ENCODE results near the gene HERC2. TPM values are rescaled to one million over a fixed set of nuclear protein-coding genes. Genes with fewer than 3 reads are reported as not detected.

HERC2 gene
- total RNA-seq, 2 experiments from 2014 or later = 26.8 to 35.0 TPM

DNA sequence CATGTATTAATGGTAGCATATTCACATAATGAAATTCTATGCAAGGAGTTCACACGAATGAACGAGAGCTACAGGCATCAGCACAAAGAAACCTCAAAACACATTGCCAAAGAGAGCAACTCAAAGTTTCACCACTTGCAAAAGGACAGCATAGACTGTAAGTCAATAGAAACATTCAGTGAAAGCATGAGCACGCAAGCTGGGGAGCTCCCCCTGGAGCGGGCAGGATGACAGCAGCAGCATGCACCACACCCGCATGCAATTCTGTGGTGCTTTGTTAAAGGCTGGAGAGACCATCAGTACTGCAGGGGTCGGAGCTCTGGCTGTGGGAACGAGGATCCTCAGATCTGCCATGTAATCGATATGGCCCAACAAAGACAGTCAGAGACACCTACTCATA is 241.6 kb downstream of the HERC2 start:
- peaks cover 13% of the 10 kb centered on the region for H3K27me3 Mint-ChIP-seq
- POLR2A ChIA-PET = no interaction called here

DNA sequence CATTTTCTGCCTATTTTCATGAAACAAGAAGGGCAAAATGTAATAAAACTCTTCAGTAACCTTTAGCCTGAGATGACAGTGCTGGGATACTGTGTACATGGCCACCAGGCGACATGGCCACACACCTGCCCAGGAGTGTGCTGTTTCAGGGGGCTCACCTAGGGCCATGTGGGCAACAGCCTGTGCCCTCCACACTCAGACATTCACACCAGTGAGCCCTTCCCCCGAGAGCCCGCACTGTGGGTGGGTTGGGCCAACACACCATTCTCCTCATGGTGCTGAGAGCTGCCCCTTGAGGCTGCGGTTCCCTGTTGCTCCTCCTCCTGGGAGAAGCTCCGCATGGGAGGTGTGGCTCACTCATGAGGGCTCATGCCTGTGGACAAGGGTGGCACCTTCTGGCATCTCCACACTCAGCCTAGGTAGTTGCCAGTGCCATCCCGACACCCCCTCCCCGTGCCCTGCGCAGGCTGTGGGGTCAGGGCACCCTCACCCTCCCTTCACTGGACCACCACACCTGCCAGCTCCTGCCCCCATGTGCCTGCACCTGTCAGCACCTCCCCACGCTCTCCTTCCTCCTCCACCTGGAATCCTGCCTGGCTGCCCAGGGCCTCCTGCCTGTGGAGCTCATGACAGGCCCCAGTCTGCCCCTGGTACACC is 242.5 kb downstream of the HERC2 start:
- ATAC-seq = no peak
- CTCF ChIA-PET = no interaction called here
- H3K4me1 Mint-ChIP-seq = no peaks in the 10 kb centered on the region

More for the DNA sequence above, 241.6 kb downstream of the HERC2 start:
- CTCF ChIA-PET = no interaction called here
- Mint-ChIP-seq H3K4me3 (no peak overlapping the region), H3K4me1 (no peaks in the 10 kb centered on the region), H3K36me3 (ENCODE audit: low read depth) (no peaks in the 10 kb centered on the region), H3K27ac (no peak overlapping the region), H3K9me3 (ENCODE audit: low read depth) (no peaks in the 10 kb centered on the region)
- ATAC-seq (no peak), DNase-seq (no peak)
- intact Hi-C loops (cut with DNase I, micrococcal nuclease) = no loop called here

DNA sequence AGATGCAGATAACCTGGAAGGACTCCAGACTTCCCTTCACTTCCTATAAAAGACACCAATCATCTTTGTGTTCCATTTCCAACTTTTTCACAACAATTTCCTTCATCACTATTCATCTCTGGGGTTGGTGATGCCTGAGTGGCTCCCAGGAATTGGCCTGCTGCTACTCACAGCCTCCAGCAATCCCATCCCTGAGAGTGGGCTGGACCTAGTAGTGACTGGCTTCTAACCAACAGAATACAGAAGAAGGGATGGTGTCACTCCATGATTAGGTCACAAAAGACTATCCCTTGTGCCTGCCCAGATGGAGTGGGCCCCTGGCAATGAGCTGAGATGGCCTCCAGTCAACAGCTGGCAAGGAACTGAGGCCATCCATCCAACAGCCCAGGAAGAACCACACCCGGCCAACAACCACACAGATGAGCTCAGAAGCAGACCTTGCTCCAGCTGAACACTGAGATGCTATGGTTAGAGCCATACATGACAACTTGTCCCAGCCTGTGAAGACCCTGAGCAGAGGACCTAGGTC is 243.7 kb downstream of the HERC2 start:
- DNase-seq (no peak), ATAC-seq (no peak)
- Mint-ChIP-seq H3K27me3 (peaks cover 12% of the 10 kb centered on the region), H3K27ac (no peak overlapping the region), H3K36me3 (ENCODE audit: low read depth) (no peaks in the 10 kb centered on the region), H3K4me1 (no peaks in the 10 kb centered on the region), H3K4me3 (no peak overlapping the region), H3K9me3 (ENCODE audit: low read depth) (no peaks in the 10 kb centered on the region)
- ChIA-PET POLR2A (no interaction called here), CTCF (interaction anchor here (0.5 kb wide), 1 partner anchor 19 kb away, joined by 3 read pairs; no protein-coding TSS in a partner anchor)
- intact Hi-C loops (cut with DNase I, micrococcal nuclease) = no loop called here

More for the DNA sequence above, 242.5 kb downstream of the HERC2 start:
- H3K4me3 Mint-ChIP-seq = no peak overlapping the region
- no peak overlapping the region for H3K27ac Mint-ChIP-seq
- intact Hi-C loops (cut with DNase I, micrococcal nuclease) = no loop called here
- H3K9me3 Mint-ChIP-seq (ENCODE audit: low read depth) = no peaks in the 10 kb centered on the region
- POLR2A ChIA-PET = no interaction called here
- H3K36me3 Mint-ChIP-seq (ENCODE audit: low read depth) = no peaks in the 10 kb centered on the region
- H3K27me3 Mint-ChIP-seq = peaks cover 10% of the 10 kb centered on the region
- no peak for DNase-seq

DNA sequence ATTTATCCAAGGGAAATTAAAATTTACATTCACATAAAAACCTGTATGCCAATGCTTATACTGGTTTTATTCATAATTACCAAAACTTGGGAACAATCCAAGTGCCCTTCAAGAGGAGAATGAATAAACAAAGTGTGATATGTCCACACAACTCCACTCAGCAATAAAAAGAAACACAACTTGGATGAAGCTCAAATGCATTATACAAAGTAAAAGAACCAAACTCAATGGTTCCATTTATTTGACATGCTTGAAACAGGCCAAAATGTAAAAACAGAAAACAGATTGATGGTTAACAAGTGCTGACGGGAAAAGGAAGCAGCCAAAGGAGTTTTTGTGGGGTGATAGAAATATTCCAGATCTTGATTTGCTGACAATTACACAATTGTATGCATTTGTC is 246.4 kb downstream of the HERC2 start:
- ATAC-seq (no peak), DNase-seq (no peak)
- CTCF ChIA-PET = no interaction called here
- intact Hi-C loops (cut with DNase I, micrococcal nuclease) = no loop called here
- no peaks in the 10 kb centered on the region for H3K4me1 Mint-ChIP-seq
- no peak overlapping the region for H3K4me3 Mint-ChIP-seq
- no peak overlapping the region for H3K27ac Mint-ChIP-seq
- H3K9me3 Mint-ChIP-seq (ENCODE audit: low read depth) = no peaks in the 10 kb centered on the region
- POLR2A ChIA-PET = no interaction called here
- H3K36me3 Mint-ChIP-seq (ENCODE audit: low read depth) = no peaks in the 10 kb centered on the region
- H3K27me3 Mint-ChIP-seq = peaks cover 17% of the 10 kb centered on the region

DNA sequence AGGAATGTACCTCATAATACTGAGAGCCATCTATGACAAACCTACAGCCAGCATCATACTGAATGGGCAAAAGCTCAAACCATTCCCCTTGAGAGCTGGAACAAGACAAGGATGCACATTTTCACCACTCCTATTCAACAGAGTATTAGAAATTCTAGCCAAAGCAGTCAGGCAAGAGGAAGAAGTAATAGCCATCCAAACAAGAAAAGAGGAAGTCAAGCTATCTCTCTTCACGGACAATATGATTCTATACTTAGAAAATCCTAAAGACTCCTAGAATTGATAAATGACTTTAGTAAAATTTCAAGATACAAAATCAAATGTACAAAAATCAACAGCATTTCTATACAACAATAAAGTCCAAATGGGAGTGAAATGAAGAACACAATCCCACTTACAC is 253.0 kb downstream of the HERC2 start:
- no peaks in the 10 kb centered on the region for H3K36me3 Mint-ChIP-seq (ENCODE audit: low read depth)
- intact Hi-C loops (cut with DNase I, micrococcal nuclease) = no loop called here
- peaks cover 25% of the 10 kb centered on the region for H3K27me3 Mint-ChIP-seq
- no peak overlapping the region for H3K27ac Mint-ChIP-seq
- no peak overlapping the region for H3K4me3 Mint-ChIP-seq
- CTCF ChIA-PET = interaction anchor here (1.3 kb wide), 1 partner anchor 16 kb away, joined by 3 read pairs; no protein-coding TSS in a partner anchor
- peaks cover 7% of the 10 kb centered on the region for H3K9me3 Mint-ChIP-seq (ENCODE audit: low read depth)
- no peaks in the 10 kb centered on the region for H3K4me1 Mint-ChIP-seq
- no peak for ATAC-seq
- POLR2A ChIA-PET = no interaction called here
- no peak for DNase-seq

DNA sequence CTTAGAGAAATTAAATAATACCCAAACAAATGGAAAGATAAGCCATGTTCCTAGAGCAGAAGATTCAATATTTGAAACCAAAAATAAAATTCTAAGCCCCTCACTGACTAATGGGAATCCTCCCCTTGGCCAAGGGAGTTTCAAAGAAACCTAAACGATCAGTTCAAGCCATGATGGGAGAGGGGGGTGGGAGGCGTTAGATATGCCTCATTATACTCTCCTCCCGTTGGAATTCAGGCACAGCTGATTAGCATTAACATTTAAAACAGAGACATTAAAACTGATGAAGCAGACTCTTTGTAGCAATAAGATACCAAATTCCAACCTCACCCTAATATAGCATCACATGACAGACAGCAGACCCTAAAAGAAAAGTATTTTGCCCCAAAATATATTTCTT is 255.7 kb downstream of the HERC2 start:
- Mint-ChIP-seq H3K36me3 (ENCODE audit: low read depth) (no peaks in the 10 kb centered on the region), H3K9me3 (ENCODE audit: low read depth) (peaks cover 13% of the 10 kb centered on the region), H3K4me1 (no peaks in the 10 kb centered on the region), H3K27me3 (peaks cover 17% of the 10 kb centered on the region), H3K4me3 (no peak overlapping the region), H3K27ac (no peak overlapping the region)
- ChIA-PET POLR2A (no interaction called here), CTCF (no interaction called here)
- ATAC-seq = no peak
- DNase-seq = no peak
- intact Hi-C loops (cut with DNase I, micrococcal nuclease) = no loop called here

Other genes starting within 250 kb of the HERC2 start
- gene OCA2, start 222.9 kb downstream of the HERC2 start, total RNA-seq = not detected
- gene GOLGA6L24, start 35.9 kb upstream of the HERC2 start, total RNA-seq = not detected
- gene GOLGA8F, start 56.5 kb upstream of the HERC2 start, total RNA-seq = not detected
- not detected for gene GOLGA8G, start 210.8 kb upstream of the HERC2 start, total RNA-seq
- not detected for gene GOLGA6L25, start 231.4 kb upstream of the HERC2 start, total RNA-seq